Measurements from ENCODE around the gene BANF2.
"Not testable (repeated sequence)": the region's sequence is repeated elsewhere in the genome, so short reads cannot be mapped to it uniquely, and the experiment has no call there.

Gene BANF2

GRCh38 chr20:17766226-17766625 lies 66.5 kb downstream of the BANF2 start:
- ATAC-seq (peak; percentile 83), DNase-seq (no peak)

- DNase-seq (no peak), ATAC-seq (no peak)
Observed at GRCh38 chr20:17767624-17768023, 67.9 kb downstream of the BANF2 start.

- ATAC-seq, result no peak
- no peak for DNase-seq
Observed at GRCh38 chr20:17768271-17768670, 68.5 kb downstream of the BANF2 start.

DNA sequence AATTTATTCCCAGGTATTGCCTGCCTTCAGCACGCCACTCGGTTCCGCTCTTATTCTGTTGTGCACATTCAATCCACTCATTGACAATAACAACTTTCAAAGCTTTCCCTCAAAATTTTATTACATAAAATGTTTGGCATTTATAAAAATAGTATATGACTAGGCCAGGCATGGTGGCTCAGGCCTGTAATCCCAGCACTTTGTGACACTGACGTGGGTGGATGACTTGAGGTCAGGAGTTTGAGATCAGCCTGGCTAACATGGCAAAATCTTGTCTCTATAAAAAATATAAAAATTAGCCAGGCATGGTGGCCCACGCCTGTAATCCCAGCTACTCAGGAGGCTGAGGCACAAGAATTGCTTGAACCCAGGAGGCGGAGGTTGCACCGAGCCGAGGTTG lies 70.0 kb downstream of the BANF2 start:
- ATAC-seq, result not testable (repeated sequence)

DNA sequence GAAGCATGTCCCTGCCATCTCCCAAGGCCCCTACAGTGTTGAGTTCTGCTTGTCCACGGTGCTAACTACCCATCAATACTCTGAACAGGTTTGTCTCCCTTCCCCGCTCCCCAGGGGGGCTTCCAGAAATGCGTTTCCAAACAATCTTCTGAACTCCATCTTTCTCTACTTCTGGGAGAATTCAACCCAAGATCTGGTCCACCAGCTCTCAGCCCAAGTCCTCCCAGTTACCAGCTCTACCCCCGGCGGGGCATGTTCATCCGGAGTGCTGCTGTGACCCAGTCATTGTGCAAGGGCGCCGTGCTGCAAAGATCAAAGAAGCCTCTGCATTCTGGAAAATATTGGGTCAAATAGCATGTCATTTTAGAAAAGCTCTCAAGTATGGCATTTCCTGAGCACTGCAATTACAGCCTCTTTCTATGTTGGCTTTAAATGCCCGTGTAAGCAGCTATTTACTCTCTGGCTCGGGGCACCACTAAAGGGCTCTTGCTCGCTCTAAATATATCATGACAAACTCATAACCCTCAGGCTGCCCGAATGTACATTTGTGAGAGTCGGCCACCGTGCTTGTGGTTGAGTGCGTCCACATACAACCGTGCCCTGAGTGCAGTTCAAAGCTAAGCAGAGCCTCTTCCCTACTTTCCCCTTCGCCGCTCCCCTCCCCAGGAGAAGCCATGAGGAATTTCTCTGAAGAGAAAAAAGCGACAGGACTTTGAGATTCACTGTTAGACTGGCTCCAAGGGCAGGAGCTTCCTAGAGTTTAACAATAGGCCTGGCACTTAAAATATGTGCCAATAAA lies 71.6 kb downstream of the BANF2 start:
- ATAC-seq, result no peak

More for the DNA sequence above, 70.0 kb downstream of the BANF2 start:
- DNase-seq, result not testable (repeated sequence)

DNA sequence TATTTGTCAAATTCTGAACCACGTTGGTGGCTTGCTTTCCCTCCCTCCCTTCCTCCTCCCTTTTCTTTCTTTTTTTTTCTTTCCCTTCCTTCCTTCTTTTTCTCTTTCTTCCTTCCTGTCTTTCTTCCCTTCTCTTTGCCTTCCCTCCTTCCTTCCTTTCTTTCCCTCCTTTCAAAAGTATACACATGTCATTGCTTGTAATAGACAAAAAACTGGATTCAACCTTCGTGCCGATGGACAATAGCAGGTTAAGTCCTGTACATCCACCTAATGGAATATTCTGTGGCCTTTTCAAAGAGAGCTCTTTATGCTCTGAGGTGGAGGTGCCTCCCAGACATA lies 72.2 kb downstream of the BANF2 start:
- DNase-seq, result no peak
- ATAC-seq, result no peak

More for the DNA sequence above, 71.6 kb downstream of the BANF2 start:
- no peak for DNase-seq

DNA sequence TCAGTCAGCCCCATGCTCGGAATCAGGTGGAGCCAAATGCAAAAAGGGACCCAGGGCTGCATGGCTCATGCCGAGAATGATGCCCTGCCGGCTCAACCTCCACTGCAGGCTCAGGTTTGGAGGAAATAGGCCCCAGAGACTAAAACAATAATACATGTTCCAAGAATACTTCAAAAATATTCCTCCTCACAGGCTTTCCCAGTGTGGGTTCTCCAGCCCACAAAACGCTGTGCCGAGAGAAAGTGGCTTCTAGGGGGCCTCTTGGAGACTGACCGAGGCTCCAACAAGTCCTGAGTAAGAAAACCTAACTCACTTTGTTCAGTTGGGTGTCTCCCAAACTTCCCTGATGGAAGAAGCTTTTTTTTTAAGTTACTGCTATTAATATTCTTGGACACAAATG lies 73.9 kb downstream of the BANF2 start:
- ATAC-seq, result no peak
- no peak for DNase-seq

- ATAC-seq (no peak), DNase-seq (no peak)
Observed at GRCh38 chr20:17775600-17775999, 75.8 kb downstream of the BANF2 start.

DNA sequence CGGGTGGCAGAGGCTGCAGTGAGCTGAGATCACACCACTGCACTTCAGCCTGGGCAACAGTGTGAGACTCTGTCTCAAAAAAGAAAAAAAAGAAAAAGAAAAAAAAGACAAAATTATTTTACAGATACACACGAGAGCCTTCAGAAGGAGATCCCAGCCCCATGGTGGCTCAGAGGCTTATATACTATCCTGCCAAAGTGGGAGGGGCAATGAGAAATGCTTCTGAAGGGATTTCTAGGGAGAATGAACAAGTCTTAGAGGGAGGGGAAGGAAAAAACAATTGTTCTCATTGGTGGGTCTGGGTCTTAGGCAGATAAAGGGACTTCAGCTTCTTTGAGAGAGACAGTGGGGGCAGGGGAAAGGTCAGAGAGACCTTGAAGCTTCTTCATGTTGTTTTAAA lies 76.8 kb downstream of the BANF2 start:
- no peak for DNase-seq
- no peak for ATAC-seq

DNA sequence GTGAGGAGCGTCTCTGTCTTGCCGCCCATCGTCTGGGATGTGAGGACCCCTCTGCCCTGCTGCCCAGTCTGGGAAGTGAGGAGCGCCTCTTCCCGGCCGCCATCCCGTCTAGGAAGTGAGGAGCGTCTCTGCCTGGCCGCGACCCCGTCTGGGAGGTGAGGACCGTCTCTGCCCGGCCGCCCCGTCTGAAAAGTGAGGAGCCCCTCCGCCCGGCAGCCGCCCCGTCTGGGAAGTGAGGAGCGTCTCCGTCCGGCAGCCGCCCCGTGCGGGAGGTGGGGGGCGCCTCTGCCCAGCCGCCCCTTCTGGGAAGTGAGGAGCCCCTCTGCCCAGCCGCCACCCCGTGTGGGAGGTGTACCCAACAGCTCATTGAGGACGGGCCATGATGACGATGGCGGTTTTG lies 79.2 kb downstream of the BANF2 start:
- ATAC-seq, DNase-seq: not testable (repeated sequence)

DNA sequence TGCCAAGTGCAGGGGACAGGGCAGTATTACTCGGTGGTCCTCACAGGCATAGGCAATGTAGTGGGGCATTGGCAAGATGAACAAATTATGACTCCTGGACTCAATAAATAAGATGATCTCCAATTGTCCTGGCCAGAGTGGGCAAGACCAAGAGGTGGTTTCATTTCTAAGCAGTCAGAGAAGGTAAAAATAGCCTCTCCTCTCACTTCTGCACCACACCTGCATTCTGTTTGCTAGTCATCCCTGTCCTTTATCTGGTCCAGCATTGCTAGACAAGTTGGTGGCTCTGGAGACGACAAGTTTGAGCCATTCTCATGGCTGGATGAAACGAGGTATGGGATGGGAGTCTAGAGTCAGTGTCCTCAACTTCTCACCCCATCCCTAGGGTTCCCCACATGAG lies 83.0 kb downstream of the BANF2 start:
- DNase-seq, result no peak
- no peak for ATAC-seq

GRCh38 chr20:17783671-17784070 lies 83.9 kb downstream of the BANF2 start:
- DNase-seq (no peak), ATAC-seq (no peak)

DNA sequence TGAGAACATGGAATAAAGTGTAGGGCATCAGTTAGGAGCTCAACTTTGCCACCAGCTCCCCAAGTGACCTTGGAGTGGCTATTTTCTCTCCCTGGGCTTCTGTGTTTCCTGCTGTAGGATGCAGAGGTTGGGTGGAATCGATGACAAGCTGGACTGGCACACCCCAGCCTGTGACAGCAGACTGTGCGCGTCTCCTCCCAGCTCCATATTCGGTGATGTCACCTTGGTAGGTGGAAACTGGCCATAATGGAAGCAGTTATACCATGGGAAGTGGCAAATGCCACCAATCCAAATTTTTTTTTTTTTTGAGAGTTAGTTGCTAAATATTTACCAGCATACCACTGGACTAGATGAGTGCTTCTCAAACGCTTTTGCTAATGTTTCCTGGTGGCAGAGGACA lies 85.2 kb downstream of the BANF2 start:
- no peak for DNase-seq
- no peak for ATAC-seq
